ENCODE measurements around the gene LRWD1.
"Not testable (repeated sequence)": the region's sequence is repeated elsewhere in the genome, so short reads cannot be mapped to it uniquely, and the experiment has no call there.

LRWD1 gene

GRCh38 chr7:102503141-102503540 lies 38.4 kb downstream of the LRWD1 start:
- not testable (repeated sequence) for DNase-seq

DNA sequence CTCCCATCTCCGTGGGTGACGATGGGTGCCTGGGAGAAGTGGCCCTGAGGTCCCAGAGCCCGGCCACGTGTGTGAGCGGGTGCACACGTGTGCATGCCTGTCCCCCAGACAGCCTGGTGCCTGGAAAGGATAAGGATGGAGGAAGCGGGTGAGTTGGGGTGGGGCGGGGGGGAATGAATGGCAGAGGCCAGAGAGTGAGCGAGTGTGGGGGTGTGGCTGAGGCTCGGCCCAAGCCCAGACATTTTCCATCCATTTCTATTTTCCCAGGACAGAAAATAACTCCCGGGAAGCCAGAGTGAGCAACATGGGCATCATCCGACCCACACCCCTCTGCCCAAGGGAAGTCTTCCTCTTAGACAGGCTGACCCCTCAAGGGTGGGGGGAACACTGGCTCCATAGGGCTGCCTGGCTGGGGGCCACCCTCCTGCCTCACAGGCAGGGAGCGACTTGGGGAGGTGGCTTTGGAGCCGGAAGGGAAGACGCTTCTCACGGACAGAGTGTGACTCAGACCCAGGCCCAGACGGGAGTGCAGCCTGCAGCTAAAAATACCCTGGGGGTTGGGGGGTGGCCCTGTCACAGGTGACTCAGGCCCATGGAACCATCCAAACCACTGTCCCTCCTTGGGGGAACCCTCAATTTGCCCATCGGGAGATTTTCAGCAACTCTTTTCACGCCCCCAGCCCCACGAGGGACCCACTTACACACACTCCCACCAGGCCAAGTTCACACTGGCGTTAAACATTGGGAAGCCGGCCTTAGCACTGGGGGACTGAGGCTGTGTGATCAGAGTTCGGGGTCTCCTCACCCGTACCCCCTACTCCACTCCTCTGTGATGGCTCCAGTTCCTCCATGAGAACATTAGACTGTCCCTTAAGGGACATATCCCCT lies 40.8 kb downstream of the LRWD1 start:
- DNase-seq = not testable (repeated sequence)

DNA sequence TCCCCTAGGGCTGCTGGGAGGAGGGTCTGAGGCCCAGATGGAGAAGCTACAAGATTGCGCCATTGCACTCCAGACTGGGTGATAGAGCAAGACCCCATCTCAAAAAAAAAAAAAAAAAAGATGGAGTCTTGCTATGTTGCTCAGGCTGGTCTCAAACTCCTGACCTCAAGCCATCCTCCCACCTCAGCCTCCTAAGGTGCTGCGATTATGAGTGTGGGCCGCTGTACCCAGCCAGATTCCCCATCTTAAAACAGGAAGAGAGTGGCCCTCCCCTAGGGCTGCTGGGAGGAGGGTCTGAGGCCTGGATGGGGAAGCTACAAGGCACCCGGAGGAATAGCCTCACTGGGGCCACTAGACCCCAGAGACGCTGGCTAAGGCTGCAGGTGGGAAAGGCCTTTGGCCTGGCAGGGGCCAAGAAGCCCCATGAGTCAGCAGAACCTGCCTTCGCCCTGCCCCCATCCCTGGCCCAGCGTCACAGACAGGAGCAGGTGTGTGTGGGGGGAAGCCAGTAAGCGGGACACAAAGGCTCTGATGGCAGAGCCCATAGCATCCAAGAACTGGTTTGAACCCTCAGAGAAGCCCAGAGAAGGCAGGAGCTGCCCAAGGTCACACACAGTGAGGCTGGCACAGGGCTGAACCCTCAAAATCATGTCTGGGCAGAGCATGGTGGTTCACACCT lies 42.8 kb downstream of the LRWD1 start:
- DNase-seq = not testable (repeated sequence)

DNA sequence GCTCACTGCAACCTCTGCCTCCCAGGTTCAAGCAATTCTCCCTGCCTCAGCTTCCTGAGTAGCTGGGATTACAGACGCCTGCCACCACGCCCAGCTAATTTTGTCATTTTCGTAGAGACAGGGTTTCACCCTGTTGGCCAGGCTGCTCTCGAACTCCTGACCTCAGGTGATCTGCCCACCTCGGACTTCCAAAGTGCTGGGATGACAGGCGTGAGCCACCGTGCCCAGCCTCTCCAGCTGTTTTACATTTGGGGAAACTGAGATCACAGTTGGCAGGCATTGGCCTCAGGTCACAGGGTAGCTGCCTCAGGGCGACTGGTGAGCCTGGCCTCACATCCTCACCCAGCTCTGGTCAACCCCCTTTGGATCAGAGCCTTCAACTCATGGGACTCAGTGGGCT lies 45.8 kb downstream of the LRWD1 start:
- not testable (repeated sequence) for DNase-seq

GRCh38 chr7:102511860-102512522 lies 47.2 kb downstream of the LRWD1 start:
- DNase-seq = not testable (repeated sequence)

DNA sequence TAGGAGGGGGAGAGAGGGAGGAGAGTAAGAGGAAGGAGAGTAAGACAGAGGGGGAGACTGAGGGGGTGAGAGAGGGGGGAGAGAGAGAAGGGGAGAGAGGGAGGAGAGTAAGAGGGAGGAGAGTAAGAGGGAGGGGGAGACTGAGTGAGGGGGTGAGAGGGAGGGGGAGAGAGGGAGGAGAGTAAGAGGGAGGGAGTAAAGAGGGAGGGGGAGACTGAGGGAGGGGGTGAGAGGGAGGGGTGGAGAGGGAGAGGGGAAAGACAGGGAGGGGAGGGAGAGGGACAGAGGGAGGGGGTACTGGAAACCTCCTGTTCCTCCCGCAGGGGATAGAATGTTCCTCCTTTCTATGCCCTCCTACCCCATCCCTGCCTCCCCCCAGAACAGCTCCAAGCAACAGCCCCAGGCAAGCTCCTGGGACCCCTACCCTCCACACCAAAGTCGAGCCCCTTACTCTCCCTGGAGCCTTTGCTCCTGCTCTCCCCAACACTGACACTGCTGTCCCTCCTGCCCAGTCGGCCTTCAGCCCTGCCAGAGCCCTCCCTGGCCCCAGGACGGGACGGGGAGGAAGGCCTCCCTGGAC lies 47.9 kb downstream of the LRWD1 start:
- DNase-seq = peak; percentile 33

GRCh38 chr7:102514881-102515721 lies 50.3 kb downstream of the LRWD1 start:
- not testable (repeated sequence) for DNase-seq

- not testable (repeated sequence) for DNase-seq
Observed at GRCh38 chr7:102515889-102516288, 51.1 kb downstream of the LRWD1 start.

DNA sequence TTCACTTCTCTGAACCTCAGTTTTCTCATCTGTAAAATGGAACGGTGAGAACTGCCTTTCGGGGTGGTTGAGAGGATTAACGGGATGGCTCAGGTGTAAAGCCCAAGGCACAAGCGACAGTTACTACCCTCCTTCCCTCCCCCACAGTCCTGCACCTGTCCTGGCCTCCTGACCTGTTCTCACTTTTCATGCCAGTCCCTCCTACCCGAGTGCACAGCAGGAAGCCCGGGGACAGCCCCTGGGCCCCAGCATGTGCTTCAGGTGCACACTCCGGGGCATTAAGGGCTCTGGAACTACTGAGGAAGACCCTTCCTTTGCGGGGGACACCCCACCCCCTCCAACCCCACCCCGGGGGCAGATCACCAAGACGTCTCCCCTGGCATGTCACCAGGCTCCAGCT lies 52.2 kb downstream of the LRWD1 start:
- DNase-seq = not testable (repeated sequence)

DNA sequence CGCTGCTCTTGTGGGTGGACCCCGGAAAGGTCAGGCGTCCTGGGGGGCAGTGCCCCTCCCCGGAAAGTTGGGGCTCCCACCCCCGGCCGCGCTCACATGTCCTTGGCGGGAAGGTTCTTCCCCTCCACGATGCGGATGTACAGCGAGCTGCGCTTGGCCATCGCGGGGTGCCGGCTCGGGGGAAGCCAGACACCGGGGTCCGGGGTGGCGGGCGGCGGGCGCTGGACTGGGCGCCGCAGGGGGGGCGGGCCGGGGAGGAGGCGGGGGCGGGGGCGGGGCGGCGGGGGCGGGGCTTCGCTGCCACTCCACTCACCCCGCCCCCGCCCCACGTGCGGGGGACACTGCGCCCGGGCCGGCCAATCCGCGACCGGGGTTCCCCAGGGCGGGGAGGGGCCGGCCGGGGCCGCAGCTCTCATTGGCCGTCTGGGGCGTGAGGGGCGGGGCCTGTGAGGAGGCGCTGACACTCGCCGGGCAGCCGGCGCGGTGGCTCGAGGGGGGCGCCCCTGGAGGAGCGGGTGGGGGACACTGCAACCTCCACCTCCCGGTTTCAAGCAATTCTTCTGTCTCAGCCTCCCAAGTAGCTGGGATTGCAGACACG lies 52.9 kb downstream of the LRWD1 start, which contains the start of gene RASA4B:
Gene RASA4B, minus strand, starts transcription at position 228 of the 598 bp plus-strand sequence. Its CDS starts 67 bp downstream, at position 161.
- DNase-seq = peak; percentile 5

GRCh38 chr7:102520797-102521196 lies 56.0 kb downstream of the LRWD1 start:
- not testable (repeated sequence) for DNase-seq

Measured in hematopoietic multipotent progenitor cell treated with erythropoietin and hydrocortisone succinate and interleukin-3 and kit ligand, for 6 days (in vitro differentiated cells).